Thyroid gland (tissue), 4 donors: Measurements from ENCODE around the gene CLMN. TPM values are rescaled to one million over a fixed set of nuclear protein-coding genes. Genes with fewer than 3 reads are reported as not detected.

ENCODE experiments used
- DNase-seq, 2 donors: peaks; one replicate each; pipeline ENCODE4 v3.0.0-alpha.2; 2019
- H3K27ac ChIP-seq, 3 donors: fragments of 200-600 bp; sonication (generic); 1 replicate in 2 of 3; 2 replicates in 1 of 3; pipeline ENCODE4 v1.5.1; 2016 to 2019; ENCODE audit warnings: mild to moderate bottlenecking in 1 of 3, moderate library complexity in 1 of 3
- H3K27me3 ChIP-seq: fragments of 200-600 bp; sonication (generic); one replicate; pipeline ENCODE4 v1.5.1; 2019
- H3K36me3 ChIP-seq, 2 donors: fragments of 200-600 bp; sonication (generic); one replicate each; pipeline ENCODE4 v1.5.1; 2016 to 2019
- H3K4me1 ChIP-seq, 2 donors: fragments of 200-600 bp; sonication (generic); one replicate each; pipeline ENCODE4 v1.5.1; 2017 to 2019
- H3K4me3 ChIP-seq, 3 donors: fragments of 200-600 bp; sonication (generic); replicated peaks in 1 of 3; 1 replicate in 2 of 3; 2 replicates in 1 of 3; pipeline ENCODE4 v1.5.1; 2016; ENCODE audit warnings: mild to moderate bottlenecking in 1 of 3
- H3K9me3 ChIP-seq: fragments of 200-600 bp; sonication (generic); one replicate; pipeline ENCODE4 v1.5.1; 2017
- CTCF ChIP-seq, 6 experiments: fragments of 200-600 bp in 3 of 6; fragments of 450-650 bp in 3 of 6; sonication (generic) in 3 of 6; IDR thresholded peaks; one replicate each; pipeline ENCODE4 v1.5.1; 2016 to 2019; ENCODE audit warnings: antibody characterized with exemption in 6 of 6, mild to moderate bottlenecking in 2 of 6, inconsistent platforms in 1 of 6, moderate library complexity in 1 of 6
- POLR2A ChIP-seq, 2 donors: fragments of 450-650 bp; IDR thresholded peaks; one replicate each; pipeline ENCODE4 v1.6.1; 2017; ENCODE audit warnings: antibody characterized with exemption in 2 of 2, mild to moderate bottlenecking in 2 of 2, moderate library complexity in 1 of 2
- WGBS, 2 donors: methylation state at CpG; one replicate each; pipeline ENCODE4 v1.1.5; 2017; 5-methylcytosine and 5-hydroxymethylcytosine counted together
- intact Hi-C: fragments of 100-400 bp; cut with DNase I; formaldehyde crosslinking; loops from one replicate; pipeline ENCODE4 v1.15.1; 2023
- total RNA-seq, 4 donors: library from RNA; depleted of rRNA; stranded (reverse); fragments of >200 nt; gene quantifications; one replicate each; pipeline ENCODE4 v1.2.3, GENCODE V29; 2016

Gene CLMN
- total RNA-seq, 4 donors from 2014 or later = 15.3 to 29.9 (median 17.8) TPM

GRCh38 chr14:95356245-95356869 lies 36.6 kb upstream of the CLMN start:
- Histone ChIP-seq H3K4me3 (no peak overlapping the region), H3K27me3 (no peaks in the 10 kb centered on the region), H3K4me1 (peaks cover 16 to 22% of the 10 kb centered on the region in 2 donors), H3K9me3 (no peaks in the 10 kb centered on the region), H3K36me3 (no peaks in the 10 kb centered on the region), H3K27ac (no peak overlapping the region)
- 84 to 89% methylated on average over 14 of the region's 14 CpGs for WGBS, 2 donors
- TF ChIP-seq CTCF (IDR thresholded peaks at IDR 0.05) (no peak), POLR2A (IDR thresholded peaks at IDR 0.05) (no peak)
- no peak for DNase-seq
- intact Hi-C loops = no loop called here

- Histone ChIP-seq H3K36me3 (no peaks in the 10 kb centered on the region), H3K4me1 (peaks cover 6 to 12% of the 10 kb centered on the region in 2 donors), H3K4me3 (no peak overlapping the region), H3K9me3 (no peaks in the 10 kb centered on the region), H3K27me3 (no peaks in the 10 kb centered on the region), H3K27ac (no peak overlapping the region)
- 69 to 77% methylated on average over 3 of the region's 3 CpGs for WGBS, 2 donors
- DNase-seq = no peak
- intact Hi-C loops = no loop called here
- no peak for TF ChIP-seq CTCF (IDR thresholded peaks at IDR 0.05)
- TF ChIP-seq POLR2A (IDR thresholded peaks at IDR 0.05) = no peak
These were observed 35.7 kb upstream of the CLMN start for GRCh38 chr14:95355422-95355821.

- TF ChIP-seq CTCF (IDR thresholded peaks at IDR 0.05) = no peak
- no peak for TF ChIP-seq POLR2A (IDR thresholded peaks at IDR 0.05)
- Histone ChIP-seq H3K4me1 (peaks cover under 1 to 9% of the 10 kb centered on the region in 2 donors), H3K27ac (no peak overlapping the region), H3K27me3 (no peaks in the 10 kb centered on the region), H3K4me3 (no peak overlapping the region), H3K9me3 (no peaks in the 10 kb centered on the region), H3K36me3 (no peaks in the 10 kb centered on the region)
- DNase-seq = no peak
- intact Hi-C loops = no loop called here
These were observed 35.1 kb upstream of the CLMN start for GRCh38 chr14:95354834-95355233.

- Histone ChIP-seq H3K4me1 (no peaks in the 10 kb centered on the region), H3K27ac (no peak overlapping the region), H3K36me3 (no peaks in the 10 kb centered on the region), H3K27me3 (no peaks in the 10 kb centered on the region), H3K9me3 (no peaks in the 10 kb centered on the region), H3K4me3 (no peak overlapping the region)
- intact Hi-C loops = no loop called here
- WGBS, 2 donors = 84 to 95% methylated on average over 9 of the region's 9 CpGs
- TF ChIP-seq POLR2A (IDR thresholded peaks at IDR 0.05) (no peak), CTCF (IDR thresholded peaks at IDR 0.05) (no peak)
- DNase-seq = no peak
These were observed 34.0 kb upstream of the CLMN start for GRCh38 chr14:95353664-95354063.

- no peak for DNase-seq
- intact Hi-C loops = no loop called here
- 90 to 98% methylated on average over 1 of the region's 1 CpG for WGBS, 2 donors
- H3K27me3 ChIP-seq = no peaks in the 10 kb centered on the region
- no peak for TF ChIP-seq POLR2A (IDR thresholded peaks at IDR 0.05)
- no peak for TF ChIP-seq CTCF (IDR thresholded peaks at IDR 0.05)
- H3K4me1 ChIP-seq = no peaks in the 10 kb centered on the region
- H3K4me3 ChIP-seq = no peak overlapping the region
- H3K36me3 ChIP-seq = no peaks in the 10 kb centered on the region
- H3K9me3 ChIP-seq = no peaks in the 10 kb centered on the region
- H3K27ac ChIP-seq = no peak overlapping the region
These were observed 33.3 kb upstream of the CLMN start for GRCh38 chr14:95353007-95353406.
